ELF-1 (cell line): ENCODE data around the gene USP22.
A peak's percentile ranks its signal among the peaks of the same experiment; 100 is the strongest.

ENCODE experiments used
- DNase-seq: peaks from one replicate; pipeline ENCODE4 v3.0.0-alpha.2; 2016; ENCODE audit warnings: low read depth, low spot score

USP22 gene

GRCh38 chr17:21049457-21049856 is 6.6 kb upstream of the USP22 start:
- no peak for DNase-seq

- DNase-seq = no peak
These were observed 3.4 kb upstream of the USP22 start for GRCh38 chr17:21046216-21046615.

- DNase-seq = no peak
These were observed 2.2 kb upstream of the USP22 start for GRCh38 chr17:21044971-21045370.

GRCh38 chr17:21043296-21044232 is 753 bp upstream of the USP22 start:
- peak; percentile 98 for DNase-seq

- peak; percentile 81 for DNase-seq
These were observed 912 bp downstream of the USP22 start for GRCh38 chr17:21041741-21042457.

GRCh38 chr17:21039839-21040575 is 2.8 kb downstream of the USP22 start:
- DNase-seq = peak; percentile 37

- DNase-seq = no peak
These were observed 5.6 kb downstream of the USP22 start for GRCh38 chr17:21037117-21037803.

GRCh38 chr17:21036361-21036881 is 6.4 kb downstream of the USP22 start:
- DNase-seq = no peak

- DNase-seq = no peak
These were observed 7.4 kb downstream of the USP22 start for GRCh38 chr17:21035406-21035805.

GRCh38 chr17:21034340-21035235 is 8.2 kb downstream of the USP22 start:
- DNase-seq = no peak

- DNase-seq = no peak
These were observed 9.5 kb downstream of the USP22 start for GRCh38 chr17:21033350-21033749.

GRCh38 chr17:21031756-21032396 is 10.9 kb downstream of the USP22 start:
- DNase-seq = no peak

GRCh38 chr17:21030375-21030774 is 12.4 kb downstream of the USP22 start:
- DNase-seq = no peak

- DNase-seq = no peak
These were observed 13.3 kb downstream of the USP22 start for GRCh38 chr17:21029515-21029914.

- DNase-seq = no peak
These were observed 13.8 kb downstream of the USP22 start for GRCh38 chr17:21029036-21029435.

GRCh38 chr17:21028192-21028591 is 14.6 kb downstream of the USP22 start:
- no peak for DNase-seq

- no peak for DNase-seq
These were observed 15.8 kb downstream of the USP22 start for GRCh38 chr17:21027031-21027430.

- DNase-seq = no peak
These were observed 17.4 kb downstream of the USP22 start for GRCh38 chr17:21025451-21025850.

- DNase-seq = no peak
These were observed 18.8 kb downstream of the USP22 start for GRCh38 chr17:21024024-21024423.
